Activated naive CD8-positive, alpha-beta T cell treated with anti-CD3 and anti-CD28 coated beads, Interleukin-2, amount 50 U/mL, for 16 hours (primary cell): Measurements from ENCODE around the gene OLFML3.
"Not testable (repeated sequence)": the region's sequence is repeated elsewhere in the genome, so short reads cannot be mapped to it uniquely, and the experiment has no call there.

Source experiments
- DNase-seq: peaks from one replicate; pipeline ENCODE4 v3.0.0-alpha.2; 2020; ENCODE audit warnings: low read depth, low spot score

The OLFML3 gene

DNA sequence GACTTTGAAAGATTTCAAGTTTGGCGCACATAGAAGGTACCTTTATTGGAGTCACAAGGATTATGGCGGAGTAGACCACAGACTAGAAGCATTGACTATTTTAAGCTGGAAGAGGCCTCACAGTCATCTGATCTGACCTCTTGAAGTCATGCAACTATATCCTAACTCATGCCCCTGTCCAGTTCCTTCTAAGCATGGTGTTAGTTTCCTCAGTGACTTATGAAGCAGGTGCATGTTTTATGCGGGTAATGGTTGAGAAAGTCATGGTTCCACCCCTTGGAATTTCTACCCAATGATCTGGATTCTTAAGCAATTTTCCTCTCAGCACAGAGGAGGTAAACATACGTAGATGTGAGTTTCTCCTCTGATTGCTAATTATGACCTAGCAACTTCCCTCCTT, 11.7 kb downstream of the OLFML3 start:
- DNase-seq = no peak

DNA sequence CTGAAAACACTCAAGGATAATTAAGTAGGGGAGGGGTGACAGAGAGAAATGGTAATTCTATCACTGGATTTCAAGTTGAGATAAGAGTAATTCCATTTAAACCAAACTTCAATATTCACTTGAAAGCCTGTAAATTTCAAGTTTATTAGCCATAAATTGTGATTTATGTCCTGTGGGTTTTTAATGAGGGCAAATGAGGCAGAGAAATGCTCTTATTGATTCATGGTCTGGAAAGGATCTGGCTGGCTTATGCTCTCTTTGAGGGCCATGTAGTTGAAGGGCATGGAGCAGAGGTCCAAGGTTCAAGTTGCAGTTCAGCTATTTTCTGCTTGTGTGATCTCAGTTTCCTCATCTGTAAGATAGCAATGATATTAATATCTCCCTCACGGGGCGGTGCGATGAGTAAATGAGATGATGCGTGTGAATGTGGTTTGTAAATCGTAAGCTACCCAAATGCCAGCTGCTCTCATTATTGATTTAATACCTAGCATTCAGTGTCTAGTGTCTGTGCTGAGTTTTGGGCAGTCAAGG, 12.3 kb downstream of the OLFML3 start:
- DNase-seq = no peak

DNA sequence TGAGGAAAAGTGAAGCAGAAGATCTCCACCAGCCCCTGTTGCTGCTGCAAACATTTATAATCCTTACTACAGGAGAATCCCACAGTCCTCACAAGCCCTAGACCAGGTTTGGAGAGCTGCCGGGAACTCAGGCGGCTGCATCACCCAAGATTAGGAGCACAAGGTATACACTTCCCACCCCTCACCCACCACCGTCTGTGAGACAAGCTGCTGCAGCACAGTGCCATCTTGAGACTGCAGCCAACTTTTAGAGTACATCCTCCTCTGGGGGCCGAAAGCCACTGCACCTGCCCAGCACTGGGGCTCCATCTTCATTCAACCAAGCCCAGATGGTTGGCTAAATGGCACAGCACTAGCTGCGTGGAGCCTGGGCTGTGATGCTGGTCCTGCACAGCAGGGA, 13.8 kb downstream of the OLFML3 start:
- no peak for DNase-seq

DNA sequence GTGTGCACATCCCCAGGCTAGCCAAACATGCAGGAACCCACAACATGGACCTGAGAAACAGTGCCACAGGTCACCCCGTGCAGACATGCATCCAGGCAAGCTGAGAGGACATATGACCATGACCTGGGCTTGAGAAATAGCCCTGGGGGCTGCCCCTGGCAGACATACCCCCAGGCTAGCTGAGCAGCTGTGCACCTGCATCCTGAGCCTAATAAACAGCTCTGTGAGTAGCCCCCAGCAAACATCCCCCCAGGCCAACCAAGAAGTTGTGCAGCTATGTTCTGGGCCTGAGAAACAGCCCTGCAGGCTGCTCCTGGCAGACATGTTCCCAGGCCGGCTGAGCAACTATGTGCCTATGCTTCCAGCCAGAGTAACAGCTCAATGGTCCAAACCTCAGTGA, 14.5 kb downstream of the OLFML3 start:
- DNase-seq = no peak

DNA sequence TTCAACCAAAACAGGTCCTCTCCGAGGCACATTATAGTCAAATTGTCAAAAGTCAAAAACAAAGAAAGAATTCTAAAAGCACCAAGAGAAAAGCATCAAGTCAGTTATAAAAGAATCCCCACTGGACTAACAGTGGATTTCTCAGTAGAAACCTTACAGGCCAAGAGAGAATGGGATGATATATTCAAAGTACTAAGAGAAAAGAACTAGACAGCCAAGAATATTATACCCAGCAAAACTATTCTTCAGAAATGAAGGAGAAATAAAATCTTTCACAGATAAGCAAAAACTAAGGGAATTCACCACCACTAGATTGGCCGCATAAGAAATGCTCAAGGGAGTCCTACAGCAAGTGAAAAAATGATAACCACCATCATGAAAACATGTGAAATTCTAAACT, 16.1 kb downstream of the OLFML3 start:
- no peak for DNase-seq

DNA sequence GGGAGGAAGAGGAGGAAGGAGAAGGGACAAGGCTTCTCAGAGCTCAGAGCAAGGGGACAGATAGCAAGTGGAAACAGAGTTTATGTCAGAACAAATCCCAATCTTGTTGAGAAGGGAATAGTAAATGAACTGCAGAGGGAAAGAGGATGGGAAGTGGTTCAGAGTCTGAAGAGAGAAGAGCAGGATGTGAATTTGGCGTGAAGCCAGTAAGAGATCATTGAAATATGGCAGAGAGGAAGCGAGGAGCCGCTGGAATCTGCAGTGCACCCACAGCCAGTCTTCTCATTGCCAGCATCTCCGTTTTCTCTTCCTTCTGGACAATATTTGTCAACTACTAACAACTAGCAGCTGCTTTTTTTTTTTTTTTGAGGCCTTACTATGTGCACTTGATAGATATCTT, 19.1 kb downstream of the OLFML3 start:
- DNase-seq = no peak

DNA sequence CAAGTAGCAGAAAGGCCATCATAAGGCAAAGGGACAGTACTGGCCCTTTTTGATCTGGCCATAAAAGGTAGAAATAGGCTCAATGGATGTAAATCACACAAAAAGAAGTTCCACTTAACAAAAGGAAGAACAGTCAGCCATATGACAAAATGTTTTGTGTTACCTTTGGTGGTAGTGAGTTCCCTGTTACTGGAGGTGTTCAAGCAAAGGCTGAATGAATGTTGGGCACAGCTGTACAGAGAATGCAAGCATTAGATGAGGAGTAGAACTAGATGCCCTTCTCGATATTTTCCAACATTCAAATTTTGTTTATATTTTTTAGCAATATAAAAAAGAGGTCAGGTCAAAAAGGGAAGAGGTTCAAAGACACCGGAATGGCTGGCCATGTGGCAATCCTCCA, 20.0 kb downstream of the OLFML3 start:
- DNase-seq = no peak

DNA sequence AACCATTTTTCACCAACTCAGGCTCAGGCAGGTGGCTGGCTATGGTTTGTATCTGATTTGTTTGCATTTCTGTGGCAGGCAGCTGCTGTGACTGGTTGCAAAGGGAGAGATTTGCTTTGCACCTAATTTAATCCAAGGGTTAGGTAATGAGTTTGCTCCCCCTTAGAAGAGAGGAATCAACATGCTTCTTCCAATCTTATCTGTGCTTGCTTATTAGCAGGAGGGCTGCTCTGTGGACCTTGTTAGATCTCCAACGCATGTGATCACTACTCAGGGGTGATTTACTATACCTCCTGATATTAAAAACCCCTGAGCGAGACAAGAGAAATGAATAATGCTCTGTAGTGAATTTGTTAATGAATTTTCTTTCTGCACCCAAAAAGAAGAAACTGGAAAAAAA, 20.5 kb downstream of the OLFML3 start:
- no peak for DNase-seq

DNA sequence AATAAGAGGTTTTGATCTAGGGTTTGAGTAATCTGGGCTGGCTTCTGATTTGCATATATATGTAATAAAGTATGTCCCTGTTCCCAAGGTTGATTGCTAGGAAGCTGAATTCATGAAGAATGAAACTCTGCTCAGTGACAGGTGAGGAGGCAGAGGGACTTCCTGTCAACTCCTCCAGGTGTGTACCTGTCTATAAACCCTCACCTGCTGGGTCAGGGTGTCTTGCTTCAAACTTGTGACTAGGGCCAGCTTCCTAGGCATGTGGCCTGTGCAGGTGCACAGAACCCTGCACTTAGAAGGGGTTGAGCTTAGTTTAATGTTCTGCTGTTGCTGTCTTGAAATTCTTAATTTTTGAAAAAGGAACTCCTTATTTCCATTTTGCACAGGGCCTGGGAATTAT, 21.1 kb downstream of the OLFML3 start:
- no peak for DNase-seq

DNA sequence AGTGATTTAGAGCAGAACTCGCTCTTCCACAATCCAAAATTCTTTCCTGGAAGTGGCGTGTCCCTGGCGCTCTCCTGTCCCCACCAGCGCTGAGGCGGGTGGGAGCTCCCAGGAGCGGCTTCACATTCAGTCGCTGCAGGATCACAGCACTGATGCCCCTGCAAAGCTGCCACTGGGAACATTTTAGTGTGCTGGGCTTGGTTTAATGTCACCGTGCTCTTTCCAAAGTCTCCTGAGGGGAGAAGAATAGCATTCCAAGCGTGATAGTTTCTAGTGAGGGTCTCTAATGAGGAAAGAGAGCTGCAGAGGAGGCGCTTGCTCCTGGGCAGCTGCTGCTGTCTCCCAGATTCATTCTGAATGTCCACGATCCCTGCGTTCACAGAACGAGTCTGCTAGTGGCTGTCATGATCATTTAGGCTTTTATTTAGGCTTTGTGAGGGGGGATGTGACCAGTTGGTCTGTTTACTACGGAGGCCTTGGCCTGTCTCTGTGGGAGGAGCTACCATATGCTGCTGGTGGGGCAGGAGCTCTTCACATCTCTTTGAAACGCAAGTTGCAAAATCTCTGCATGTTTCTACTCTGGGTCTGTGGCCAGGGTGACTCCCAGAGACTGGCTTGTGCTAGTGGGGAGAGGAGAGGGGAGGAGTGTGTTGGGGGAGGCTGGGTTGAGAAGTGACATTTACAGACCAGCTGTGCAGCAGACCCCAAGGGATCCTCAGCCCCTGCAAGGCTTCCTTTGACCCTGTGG, 23.4 kb downstream of the OLFML3 start:
- DNase-seq = no peak

DNA sequence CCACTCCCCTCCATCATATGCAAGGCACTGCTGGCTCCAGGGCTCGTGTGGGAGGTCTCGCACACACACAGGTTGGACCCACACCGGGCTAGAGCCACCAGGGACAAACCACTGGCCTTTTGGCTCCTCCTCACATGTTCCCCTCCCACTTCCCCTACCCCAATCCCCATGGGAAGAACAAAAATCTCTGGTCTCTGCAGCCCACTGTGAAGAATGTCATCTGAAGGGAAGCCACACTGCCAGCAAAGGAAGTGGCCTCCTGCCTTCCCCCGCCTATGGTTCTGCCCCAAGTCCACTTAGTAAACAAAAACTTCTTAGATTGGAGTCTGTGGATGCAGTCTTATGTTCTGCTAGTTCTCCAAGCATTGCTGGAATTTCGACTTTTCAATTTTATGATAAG, 24.2 kb downstream of the OLFML3 start:
- DNase-seq = no peak

DNA sequence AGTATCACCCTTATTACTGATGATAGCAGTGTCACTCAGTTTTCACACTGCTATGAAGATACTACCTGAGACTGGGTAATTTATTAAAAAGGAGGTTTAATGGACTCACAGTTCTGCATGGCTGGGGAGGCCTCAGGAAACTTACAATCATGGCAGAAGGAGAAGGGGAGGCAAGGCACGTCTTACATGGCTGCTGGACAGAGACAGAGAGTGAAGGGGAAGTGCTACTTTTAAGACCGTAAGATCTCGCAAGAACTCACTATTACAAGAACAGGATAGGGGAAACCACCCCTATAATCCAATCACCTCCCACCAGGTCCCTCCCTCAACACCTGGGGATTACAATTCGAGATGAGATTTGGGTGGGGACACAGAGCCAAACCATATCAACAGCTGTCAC, 27.6 kb downstream of the OLFML3 start:
- DNase-seq = not testable (repeated sequence)

DNA sequence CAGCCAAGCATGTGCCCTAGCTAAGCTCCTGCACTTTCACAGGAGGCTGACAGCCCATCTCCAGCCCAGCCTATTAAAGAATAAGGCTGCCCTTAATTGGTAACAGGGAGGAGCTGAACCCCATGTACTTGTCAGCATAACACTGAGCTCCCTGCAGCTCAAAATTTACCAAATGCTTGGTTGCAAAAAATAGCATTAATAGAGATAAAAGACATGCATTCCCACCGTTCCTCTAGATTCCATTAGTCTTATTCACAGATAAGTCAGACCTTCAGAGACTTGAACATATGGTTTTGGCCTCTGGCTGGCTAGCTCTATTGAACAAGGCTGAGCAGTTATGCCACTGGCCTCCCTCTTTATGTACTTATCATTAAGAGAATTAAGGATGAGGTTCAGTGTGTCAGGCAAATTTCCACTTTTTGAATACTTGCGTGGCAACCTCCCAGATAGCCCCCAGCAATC, 29.2 kb downstream of the OLFML3 start:
- DNase-seq = no peak

DNA sequence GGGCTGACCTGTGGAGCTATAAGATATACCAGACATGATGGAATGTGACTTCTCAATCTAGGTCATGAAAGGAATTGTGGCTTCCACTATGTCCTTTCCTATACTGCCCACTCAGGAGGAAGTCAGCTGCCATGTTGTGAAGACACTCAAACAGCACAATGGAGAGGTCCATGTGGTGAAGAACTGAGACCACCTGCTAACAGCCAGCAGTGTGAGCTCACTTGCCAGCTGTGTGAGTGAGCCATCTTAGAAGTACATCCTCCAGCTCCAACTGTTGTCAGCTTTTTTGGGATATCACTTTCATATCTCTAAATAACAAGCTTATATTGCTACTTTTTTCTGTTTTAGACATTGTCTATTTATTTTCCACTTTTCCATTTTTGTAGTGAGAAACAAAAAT, 29.7 kb downstream of the OLFML3 start:
- no peak for DNase-seq

DNA sequence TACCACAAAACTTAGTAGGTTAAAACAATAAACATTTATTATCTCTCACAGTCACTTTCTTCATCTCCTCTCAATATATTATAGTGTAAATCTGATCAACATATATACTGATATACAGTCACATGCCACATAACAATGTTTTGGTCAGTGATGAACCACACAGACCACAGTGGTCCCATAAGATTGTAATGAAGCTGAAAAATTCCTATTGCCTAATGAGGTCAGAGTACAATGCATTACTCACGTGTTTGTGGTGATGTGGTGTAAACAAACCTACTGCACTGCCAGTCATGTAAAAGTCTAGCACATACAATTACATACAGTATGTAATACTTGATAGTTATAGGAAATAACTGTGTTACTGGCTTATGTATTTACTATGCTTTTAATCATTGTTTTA, 30.1 kb downstream of the OLFML3 start:
- no peak for DNase-seq

DNA sequence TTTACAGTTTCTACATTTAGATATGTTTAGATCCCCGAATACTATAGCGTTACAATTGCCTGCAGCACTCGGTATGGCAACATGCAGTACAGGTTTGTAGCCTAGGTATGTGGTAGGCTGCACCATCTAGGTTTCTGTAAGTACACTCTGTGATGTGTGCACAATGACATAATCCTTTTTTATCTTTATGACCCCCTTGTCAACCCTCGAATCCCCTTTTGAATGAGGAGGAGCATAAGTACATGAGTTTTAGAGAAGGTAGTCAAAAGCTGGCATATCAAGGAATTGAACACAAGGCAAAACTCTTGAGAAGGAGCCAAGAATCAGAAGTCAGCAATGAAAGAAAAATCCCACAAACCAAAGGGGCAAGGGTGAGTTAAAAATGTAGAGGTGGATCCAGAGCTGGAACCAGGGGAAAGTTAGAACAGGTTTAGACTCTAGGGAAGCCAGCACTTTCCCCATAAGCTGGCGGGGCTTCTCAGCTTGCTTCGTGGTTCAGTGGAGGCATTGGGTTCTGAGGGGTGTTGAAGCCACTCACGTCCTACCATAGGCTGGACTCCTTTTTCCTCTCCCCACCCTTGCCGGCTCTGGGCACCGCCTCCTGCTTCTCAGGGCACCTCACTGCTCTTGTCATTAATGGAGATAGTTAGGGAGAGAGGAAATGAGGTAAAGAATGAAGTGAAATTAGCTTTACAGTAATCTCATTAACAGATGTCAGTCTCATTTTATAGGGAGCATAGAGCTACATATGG, 31.3 kb downstream of the OLFML3 start:
- no peak for DNase-seq

DNA sequence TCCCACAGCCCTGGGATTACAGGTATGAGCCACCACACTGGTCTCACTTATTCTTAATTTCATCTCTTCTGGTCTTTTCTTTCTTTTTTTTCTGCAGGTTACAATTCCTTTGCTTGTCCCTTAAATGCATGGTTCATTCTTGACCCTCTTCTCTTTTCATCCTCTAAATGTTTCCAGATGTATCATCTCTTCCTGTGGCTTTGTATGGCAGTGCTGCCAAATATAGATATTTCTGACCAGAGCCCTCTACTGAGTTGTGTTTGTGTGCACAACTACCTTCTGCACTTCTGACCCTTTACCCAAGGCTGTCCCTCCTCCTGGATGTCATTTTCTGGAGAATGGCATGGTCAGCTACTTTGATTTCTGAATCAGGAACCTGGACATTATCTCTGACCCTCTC, 32.5 kb downstream of the OLFML3 start:
- no peak for DNase-seq

DNA sequence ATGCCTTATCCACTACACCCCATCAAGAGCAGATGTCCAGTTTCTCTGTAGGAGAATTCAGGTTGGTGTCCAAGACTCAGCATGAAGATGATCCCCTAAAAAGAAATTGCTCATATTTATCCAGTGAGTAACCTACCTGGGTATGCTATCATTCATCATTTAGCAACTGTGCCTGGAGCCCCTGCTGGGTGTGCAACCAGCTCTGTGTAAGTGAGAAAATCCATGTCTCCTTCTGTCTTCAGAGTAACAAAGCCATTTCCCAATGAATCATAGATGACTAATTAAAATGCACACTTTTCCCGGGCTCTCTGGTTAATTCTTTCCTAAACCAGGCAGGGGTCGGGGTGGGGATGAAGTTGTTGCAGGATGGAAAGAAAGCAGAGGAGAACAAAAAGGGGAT, 35.8 kb downstream of the OLFML3 start:
- DNase-seq = no peak

DNA sequence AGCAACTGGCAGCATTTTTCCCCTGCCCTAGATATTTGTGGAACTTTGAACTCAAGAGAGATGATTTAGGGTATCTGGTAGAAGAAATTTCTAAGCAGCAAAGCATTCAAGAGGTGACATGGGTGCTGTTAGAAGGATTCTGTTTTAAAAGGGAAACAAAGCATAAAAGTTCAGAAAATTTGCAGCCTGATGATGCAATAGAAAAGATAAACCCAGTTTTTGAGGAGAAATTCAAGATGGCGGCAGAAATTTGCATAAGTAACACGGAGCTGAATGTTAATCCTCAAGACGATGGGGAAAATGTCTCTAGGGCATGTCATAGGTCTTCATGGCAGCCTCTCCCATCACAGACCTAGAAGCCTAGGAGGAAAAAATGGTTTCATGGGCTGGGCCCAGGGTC, 40.5 kb downstream of the OLFML3 start:
- not testable (repeated sequence) for DNase-seq

DNA sequence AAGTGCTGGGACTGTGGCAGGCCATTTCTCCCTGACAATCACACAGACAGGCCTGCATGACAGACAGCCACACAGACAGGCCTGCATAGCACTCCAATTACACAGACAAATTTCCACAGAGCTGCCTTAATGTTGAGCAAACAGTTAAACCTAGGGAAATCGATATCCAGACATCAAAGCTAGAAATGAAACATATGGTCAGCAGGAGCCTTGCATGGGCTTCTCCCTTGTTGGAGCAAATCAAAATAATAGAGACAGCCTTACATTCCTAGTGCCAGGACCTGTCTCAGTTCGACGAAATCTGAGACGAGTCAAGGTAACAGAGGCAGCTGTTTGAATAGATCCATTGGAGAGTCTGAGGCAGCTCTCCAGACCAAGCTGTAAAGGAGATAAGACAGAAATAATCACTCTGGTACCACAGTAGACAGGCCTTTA, 42.4 kb downstream of the OLFML3 start:
- no peak for DNase-seq

DNA sequence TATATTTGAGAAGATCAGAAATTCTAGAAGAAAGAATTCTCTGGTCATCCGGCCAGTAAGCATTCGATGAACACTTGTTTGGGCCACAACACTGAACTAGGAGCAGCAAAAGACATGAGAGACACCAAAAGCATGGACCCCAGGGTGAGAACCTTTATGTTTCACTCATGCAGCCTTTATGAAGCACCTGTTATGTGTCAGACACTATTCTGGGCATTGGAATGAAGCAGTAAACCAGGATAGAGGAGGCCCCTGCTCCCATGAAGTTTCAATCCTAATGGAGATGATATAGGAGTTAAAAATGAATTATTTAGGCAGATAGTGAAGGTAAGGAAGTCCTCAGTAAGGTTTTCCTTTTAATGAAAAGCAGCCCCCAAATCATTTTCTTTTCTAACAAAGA, 43.6 kb downstream of the OLFML3 start:
- DNase-seq = no peak

DNA sequence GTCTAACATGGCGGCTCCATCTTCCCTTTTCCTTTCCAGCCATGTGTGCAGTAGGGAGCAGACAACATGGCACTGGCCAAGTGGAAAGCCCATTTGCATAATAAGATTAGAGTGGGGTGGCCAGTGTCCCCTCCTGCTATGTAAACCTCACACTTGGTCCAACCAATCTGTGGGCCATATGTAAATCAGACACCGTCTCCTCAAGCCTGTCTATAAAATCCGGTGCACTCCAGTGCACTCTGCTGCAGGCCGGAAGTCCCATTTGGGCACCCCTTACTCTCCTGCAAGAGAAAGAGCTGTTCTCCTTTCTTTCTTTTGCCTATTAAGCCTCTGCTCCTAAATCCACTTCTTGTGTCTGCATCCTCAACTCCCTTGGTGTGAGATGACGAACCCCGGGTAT, 44.1 kb downstream of the OLFML3 start:
- DNase-seq = no peak

DNA sequence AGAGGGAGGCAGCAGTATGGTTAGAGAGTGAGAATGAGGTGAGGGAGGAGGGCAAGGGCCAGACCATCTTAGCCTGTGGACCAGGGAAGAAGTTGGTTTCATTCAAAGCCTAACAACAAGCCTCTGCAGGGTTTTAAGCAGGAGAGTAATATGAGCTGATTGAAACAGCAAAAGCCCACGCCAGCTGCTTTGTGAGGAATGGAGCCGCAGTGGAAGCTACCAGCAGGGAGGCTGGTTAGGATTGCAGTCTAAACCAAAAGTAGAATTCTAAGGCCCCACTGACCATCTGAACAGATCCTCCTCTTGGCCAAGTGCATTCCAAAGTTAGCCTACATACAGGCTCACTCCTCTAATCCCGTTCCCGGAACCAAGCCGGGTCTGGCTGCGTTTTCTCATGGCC, 44.8 kb downstream of the OLFML3 start:
- DNase-seq = no peak
